Tibial artery (tissue), 4 donors: Measurements from ENCODE around the gene YWHAH.

Experiments used
- DNase-seq, 2 donors: peaks; one replicate each; pipeline ENCODE4 v3.0.0-alpha.2; 2019
- H3K27ac ChIP-seq, 2 donors: fragments of 200-600 bp; sonication (generic) in 1 of 2; 1 replicate in 1 of 2; 2 replicates in 1 of 2; pipeline ENCODE4 v1.5.1; 2018 to 2019; ENCODE audit warnings: mild to moderate bottlenecking in 1 of 2
- H3K27me3 ChIP-seq, 2 donors: fragments of 200-600 bp; sonication (generic) in 1 of 2; one replicate each; pipeline versions ENCODE4 v1.5.1 to v1.6.0; 2016 to 2019
- H3K36me3 ChIP-seq, 3 donors: fragments of 200-600 bp; sonication (generic) in 2 of 3; one replicate each; pipeline ENCODE4 v1.5.1; 2016 to 2019; ENCODE audit warnings: mild to moderate bottlenecking in 2 of 3
- H3K4me1 ChIP-seq, 4 donors: fragments of 200-600 bp; sonication (generic) in 2 of 4; 1 replicate in 3 of 4; 2 replicates in 1 of 4; pipeline ENCODE4 v1.5.1; 2016 to 2019
- H3K4me3 ChIP-seq, 2 donors: fragments of 200-600 bp; sonication (generic) in 1 of 2; 1 replicate in 1 of 2; 2 replicates in 1 of 2; pipeline ENCODE4 v1.5.1; 2018 to 2019; ENCODE audit warnings: mild to moderate bottlenecking in 2 of 2
- H3K9me3 ChIP-seq, 3 donors: fragments of 200-600 bp; sonication (generic) in 1 of 3; one replicate each; pipeline ENCODE4 v1.5.1; 2016 to 2019
- intact Hi-C: fragments of 100-400 bp; cut with DNase I; formaldehyde crosslinking; loops from one replicate; pipeline ENCODE4 v1.15.0; 2023; ENCODE audit warnings: low total_unique reads
- TF ChIP-seq, protein P1 (sequence below), 2 experiments: fragments of 200-600 bp in 1 of 2; fragments of 450-650 bp in 1 of 2; IDR thresholded peaks; one replicate each; pipeline ENCODE4 v1.5.1; 2017 to 2019; ENCODE audit warnings: antibody characterized with exemption in 2 of 2, mild to moderate bottlenecking in 1 of 2, moderate library complexity in 1 of 2

The YWHAH gene

DNA sequence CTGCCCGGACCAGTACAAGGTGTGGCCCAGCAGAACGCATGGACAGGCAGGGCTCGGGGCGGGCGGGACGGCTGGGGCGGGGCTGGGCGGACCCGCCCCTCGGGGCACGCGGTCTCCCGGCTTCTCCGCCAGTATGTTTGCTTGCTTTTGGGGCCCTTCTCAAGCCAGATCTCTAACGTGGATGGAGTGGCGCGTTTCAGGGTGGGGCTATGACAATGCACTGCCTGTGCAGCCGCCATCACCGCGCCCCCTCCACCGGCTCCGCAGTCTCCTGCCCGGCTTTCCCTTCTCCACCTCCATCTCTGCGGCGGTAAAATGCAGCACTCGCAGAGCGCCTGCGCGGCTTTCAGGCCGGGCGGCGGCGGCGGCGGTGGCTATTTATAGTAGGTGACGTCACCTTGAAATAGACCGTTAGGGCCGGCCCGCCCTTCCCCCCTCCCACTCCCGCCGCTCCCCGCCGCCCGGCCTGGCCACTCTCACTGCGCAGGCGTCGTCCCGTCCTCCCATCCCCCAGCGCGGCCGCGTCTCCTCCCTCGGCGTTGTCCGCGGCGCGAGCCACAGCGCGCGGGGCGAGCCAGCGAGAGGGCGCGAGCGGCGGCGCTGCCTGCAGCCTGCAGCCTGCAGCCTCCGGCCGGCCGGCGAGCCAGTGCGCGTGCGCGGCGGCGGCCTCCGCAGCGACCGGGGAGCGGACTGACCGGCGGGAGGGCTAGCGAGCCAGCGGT, at the start of gene YWHAH:
YWHAH (plus strand) TSS at position 558 of the 722 bp plus-strand sequence. CDS start 199 bp downstream, outside the sequence.
- intact Hi-C loops: no loop called here
- no peaks in the 10 kb centered on the region for H3K27me3 ChIP-seq
- TF ChIP-seq, protein P1, sequence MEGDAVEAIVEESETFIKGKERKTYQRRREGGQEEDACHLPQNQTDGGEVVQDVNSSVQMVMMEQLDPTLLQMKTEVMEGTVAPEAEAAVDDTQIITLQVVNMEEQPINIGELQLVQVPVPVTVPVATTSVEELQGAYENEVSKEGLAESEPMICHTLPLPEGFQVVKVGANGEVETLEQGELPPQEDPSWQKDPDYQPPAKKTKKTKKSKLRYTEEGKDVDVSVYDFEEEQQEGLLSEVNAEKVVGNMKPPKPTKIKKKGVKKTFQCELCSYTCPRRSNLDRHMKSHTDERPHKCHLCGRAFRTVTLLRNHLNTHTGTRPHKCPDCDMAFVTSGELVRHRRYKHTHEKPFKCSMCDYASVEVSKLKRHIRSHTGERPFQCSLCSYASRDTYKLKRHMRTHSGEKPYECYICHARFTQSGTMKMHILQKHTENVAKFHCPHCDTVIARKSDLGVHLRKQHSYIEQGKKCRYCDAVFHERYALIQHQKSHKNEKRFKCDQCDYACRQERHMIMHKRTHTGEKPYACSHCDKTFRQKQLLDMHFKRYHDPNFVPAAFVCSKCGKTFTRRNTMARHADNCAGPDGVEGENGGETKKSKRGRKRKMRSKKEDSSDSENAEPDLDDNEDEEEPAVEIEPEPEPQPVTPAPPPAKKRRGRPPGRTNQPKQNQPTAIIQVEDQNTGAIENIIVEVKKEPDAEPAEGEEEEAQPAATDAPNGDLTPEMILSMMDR (IDR thresholded peaks at IDR 0.05): peak in 1 of 2 experiments; percentile 17
- peak within 1 kb of the TSS; percentile 82 to 97 for H3K4me3 ChIP-seq
- peaks cover 0 to 39% (median 24%) of the 10 kb centered on the region in 4 donors for H3K4me1 ChIP-seq
- H3K9me3 ChIP-seq: no peaks in the 10 kb centered on the region
- peak within 1 kb of the TSS; percentile 96 to 99 for H3K27ac ChIP-seq
- peak; percentile 92 to 98 for DNase-seq
- H3K36me3 ChIP-seq: peaks cover 0 to 1% (median 0%) of the 10 kb centered on the region in 3 donors

DNA sequence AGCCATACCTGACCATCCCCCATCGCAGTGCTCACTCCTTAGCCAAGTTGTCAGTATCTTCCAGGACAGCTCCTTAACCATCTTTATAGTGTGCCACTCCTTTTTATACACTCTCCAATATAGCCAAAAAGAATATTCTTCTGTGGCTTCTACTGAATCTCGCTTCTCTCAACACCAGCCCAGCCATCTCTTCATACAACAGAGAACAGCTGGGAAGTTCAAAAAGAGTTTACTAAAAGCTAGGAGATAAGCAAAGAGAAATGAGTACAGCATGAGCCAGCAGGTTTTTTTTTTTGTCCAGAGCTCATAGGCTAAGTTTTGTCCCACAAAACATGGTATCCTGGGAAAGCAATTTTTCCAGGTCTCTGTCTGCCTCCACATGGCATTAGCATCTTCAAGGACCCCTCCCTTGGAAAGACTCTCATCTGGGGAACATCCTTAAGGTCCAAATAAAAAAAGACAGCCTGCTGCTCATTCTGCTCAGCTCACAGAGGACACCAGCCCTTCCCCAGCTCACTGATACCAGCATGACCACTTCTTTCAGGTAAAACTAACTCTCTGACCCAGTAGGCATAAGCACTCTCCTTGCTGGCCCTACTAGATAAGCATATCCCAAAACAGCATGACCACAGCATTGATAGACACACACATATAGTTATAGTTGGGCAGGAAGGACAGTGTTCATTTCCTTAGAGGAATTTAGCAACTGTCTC, 48.8 kb upstream of the YWHAH start:
- no peak for DNase-seq
- intact Hi-C loops: no loop called here
- no peak overlapping the region for H3K27ac ChIP-seq

DNA sequence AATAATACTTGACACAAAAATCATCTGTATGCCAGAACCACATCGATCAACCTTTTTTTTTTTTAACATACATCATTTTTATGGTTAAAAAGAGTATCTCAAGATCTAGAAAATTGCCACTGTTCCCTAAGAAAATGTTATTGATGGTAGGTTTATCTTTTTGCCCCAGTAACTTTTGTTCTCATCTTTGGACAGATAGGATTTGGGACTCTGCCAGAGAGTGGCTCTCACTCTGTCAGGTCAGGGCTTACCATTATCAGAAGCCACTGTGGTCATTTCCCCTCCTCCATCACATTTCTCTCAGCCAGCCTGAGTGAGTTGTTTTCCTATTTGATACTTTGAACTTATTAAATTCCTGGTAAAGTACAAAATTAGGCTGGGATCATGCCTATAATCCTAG, 47.9 kb upstream of the YWHAH start:
- no peak for DNase-seq
- Histone ChIP-seq H3K4me3 (no peak overlapping the region), H3K9me3 (no peaks in the 10 kb centered on the region), H3K27ac (no peak overlapping the region), H3K36me3 (peaks cover 3 to 86% (median 25%) of the 10 kb centered on the region in 3 donors), H3K27me3 (no peaks in the 10 kb centered on the region), H3K4me1 (no peaks in the 10 kb centered on the region)
- intact Hi-C loops: no loop called here
- TF ChIP-seq, protein P1 (IDR thresholded peaks at IDR 0.05): no peak

More for the DNA sequence above, 48.8 kb upstream of the YWHAH start:
- TF ChIP-seq, protein P1 (IDR thresholded peaks at IDR 0.05): no peak
- no peaks in the 10 kb centered on the region for H3K27me3 ChIP-seq
- peaks cover 0 to 85% (median 25%) of the 10 kb centered on the region in 3 donors for H3K36me3 ChIP-seq
- H3K9me3 ChIP-seq: no peaks in the 10 kb centered on the region
- no peaks in the 10 kb centered on the region for H3K4me1 ChIP-seq
- H3K4me3 ChIP-seq: no peak overlapping the region

DNA sequence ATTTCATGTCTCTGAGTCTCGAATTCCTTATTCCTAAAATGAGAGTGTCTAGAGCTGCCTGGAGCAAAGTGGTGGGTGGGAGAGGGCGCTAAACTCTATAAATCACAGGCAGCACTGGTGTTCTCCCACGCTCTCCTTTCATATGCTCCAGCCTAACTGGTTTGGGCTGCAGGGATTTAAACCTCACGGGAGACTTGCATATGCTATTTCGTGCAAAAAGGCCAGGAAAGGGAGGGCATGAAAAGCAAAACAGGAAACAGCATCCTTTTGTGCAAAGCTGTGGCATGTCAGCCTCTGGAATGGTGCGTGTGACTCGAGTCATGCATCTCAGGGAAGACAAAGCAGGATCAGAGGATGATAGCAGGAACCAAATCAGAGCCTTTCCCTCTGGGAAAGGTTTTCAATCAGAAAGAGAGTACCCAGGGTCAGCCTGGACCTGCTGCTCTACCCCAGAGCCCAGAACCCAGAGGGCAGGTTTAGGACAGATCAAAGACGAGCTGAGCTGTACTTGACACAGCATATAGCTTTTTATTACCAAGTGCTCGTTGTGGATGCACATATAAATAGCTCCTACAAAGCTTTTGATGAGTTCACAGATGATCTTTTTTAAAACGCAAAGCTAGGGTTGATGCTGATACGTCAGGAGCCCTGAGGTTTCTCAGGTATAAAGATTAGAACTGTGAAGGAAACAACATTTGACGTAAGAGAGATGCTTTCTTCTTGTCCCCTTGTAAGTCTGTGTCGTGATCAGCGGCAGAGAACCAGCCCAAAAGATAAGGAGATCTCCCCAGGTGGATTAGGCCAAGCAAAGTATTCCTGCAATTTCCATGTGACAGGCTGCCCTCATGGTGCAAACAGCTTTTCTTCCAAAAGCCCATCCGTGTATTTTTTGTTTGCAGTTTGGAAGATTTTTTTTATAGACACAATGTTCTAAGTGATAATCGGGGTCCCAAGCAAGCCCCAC, 46.2 kb upstream of the YWHAH start:
- intact Hi-C loops: no loop called here
- no peak overlapping the region for H3K27ac ChIP-seq
- H3K9me3 ChIP-seq: no peaks in the 10 kb centered on the region
- no peaks in the 10 kb centered on the region for H3K4me1 ChIP-seq
- no peak overlapping the region for H3K4me3 ChIP-seq
- peaks cover 16 to 87% (median 38%) of the 10 kb centered on the region in 3 donors for H3K36me3 ChIP-seq
- no peaks in the 10 kb centered on the region for H3K27me3 ChIP-seq
- TF ChIP-seq, protein P1 (IDR thresholded peaks at IDR 0.05): no peak
- DNase-seq: no peak

DNA sequence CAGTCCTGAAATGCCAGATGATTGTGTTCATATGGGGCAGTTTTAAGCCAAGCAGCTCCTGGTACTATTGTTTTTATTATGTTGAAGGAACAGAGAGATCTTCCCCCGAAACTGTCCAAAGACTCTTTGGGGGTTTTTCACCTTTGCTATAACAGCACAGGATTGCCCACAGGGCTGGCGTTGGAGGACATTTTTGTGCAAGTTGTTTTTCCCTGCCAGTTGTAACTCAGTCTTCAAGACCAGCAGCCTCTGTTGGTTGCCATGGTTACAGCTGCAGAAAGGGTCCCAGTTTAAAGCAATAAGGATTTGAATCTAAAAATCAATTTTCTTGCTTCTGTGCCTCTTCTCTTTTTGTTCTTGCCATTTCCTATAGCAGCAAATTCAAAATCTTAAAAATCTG, 45.4 kb upstream of the YWHAH start:
- Histone ChIP-seq H3K4me3 (no peak overlapping the region), H3K27ac (no peak overlapping the region), H3K36me3 (peaks cover 16 to 84% (median 36%) of the 10 kb centered on the region in 3 donors), H3K9me3 (no peaks in the 10 kb centered on the region), H3K4me1 (no peaks in the 10 kb centered on the region), H3K27me3 (no peaks in the 10 kb centered on the region)
- no peak for DNase-seq
- TF ChIP-seq, protein P1 (IDR thresholded peaks at IDR 0.05): no peak
- intact Hi-C loops: no loop called here
